ENCODE data around the gene PCDHGA1.
"Not testable (repeated sequence)": the region's sequence is repeated elsewhere in the genome, so short reads cannot be mapped to it uniquely, and the experiment has no call there.

PCDHGA1 gene

GRCh38 chr5:141338538-141339306 lies 8.4 kb downstream of the PCDHGA1 start, which contains the start of gene PCDHGA2:
TSS of gene PCDHGA2 (plus strand) at chr5:141338760.
- TF ChIP-seq, protein P1, sequence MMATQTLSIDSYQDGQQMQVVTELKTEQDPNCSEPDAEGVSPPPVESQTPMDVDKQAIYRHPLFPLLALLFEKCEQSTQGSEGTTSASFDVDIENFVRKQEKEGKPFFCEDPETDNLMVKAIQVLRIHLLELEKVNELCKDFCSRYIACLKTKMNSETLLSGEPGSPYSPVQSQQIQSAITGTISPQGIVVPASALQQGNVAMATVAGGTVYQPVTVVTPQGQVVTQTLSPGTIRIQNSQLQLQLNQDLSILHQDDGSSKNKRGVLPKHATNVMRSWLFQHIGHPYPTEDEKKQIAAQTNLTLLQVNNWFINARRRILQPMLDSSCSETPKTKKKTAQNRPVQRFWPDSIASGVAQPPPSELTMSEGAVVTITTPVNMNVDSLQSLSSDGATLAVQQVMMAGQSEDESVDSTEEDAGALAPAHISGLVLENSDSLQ (IDR thresholded peaks at IDR 0.05): no peak
- TF ChIP-seq HDGF (IDR thresholded peaks at IDR 0.05; ENCODE audit: borderline replicate concordance) (no peak), BHLHE40 (IDR thresholded peaks at IDR 0.05; ENCODE audit: borderline replicate concordance) (no peak), FOXA1 (IDR thresholded peaks at IDR 0.05) (no peak), NFRKB (IDR thresholded peaks at IDR 0.05) (no peak), ELF4 (IDR thresholded peaks at IDR 0.05) (no peak), FOXM1 (IDR thresholded peaks at IDR 0.05; ENCODE audit: borderline replicate concordance) (no peak), CTBP1 (IDR thresholded peaks at IDR 0.05; ENCODE audit: borderline replicate concordance) (no peak), L3MBTL2 (conservative IDR thresholded peaks at IDR 0.05) (no peak), LEF1 (IDR thresholded peaks at IDR 0.05; ENCODE audit: borderline replicate concordance) (no peak), SP1 (IDR thresholded peaks at IDR 0.05) (no peak), SUZ12 (IDR thresholded peaks at IDR 0.05) (no peak)
- DNase-seq (ENCODE audit: extremely low spot score): peak; percentile 20
- ChIA-PET POLR2A (interaction anchor here (2.1 kb wide), 1 partner anchor 18 kb away, joined by 7 read pairs; the partner anchor contains the start of gene TAF7), CTCF (interaction anchor here (1.0 to 1.5 kb wide), 3 partner anchors 8 to 219 kb away, joined by 3 to 5 read pairs (median 4); partner anchors contain the start of genes PCDHGA1 and PCDHGA11)

- CTCF ChIA-PET; DNase-seq (ENCODE audit: extremely low spot score); POLR2A ChIA-PET: not testable (repeated sequence)
Measured at GRCh38 chr5:141340781-141341354, 10.6 kb downstream of the PCDHGA1 start.

GRCh38 chr5:141342773-141343172 lies 12.5 kb downstream of the PCDHGA1 start:
- ChIA-PET CTCF (interaction anchor here (1.3 kb wide), 1 partner anchor 13 kb away, joined by 3 read pairs; no protein-coding TSS in a partner anchor), POLR2A (interaction anchor here (2.1 kb wide), 1 partner anchor 22 kb away, joined by 7 read pairs; the partner anchor contains the start of gene TAF7)
- no peak for DNase-seq (ENCODE audit: extremely low spot score)
- no peak for TF ChIP-seq HDGF (IDR thresholded peaks at IDR 0.05; ENCODE audit: borderline replicate concordance)
- no peak for TF ChIP-seq FOXM1 (IDR thresholded peaks at IDR 0.05; ENCODE audit: borderline replicate concordance)
- TF ChIP-seq SUZ12 (IDR thresholded peaks at IDR 0.05): no peak
- TF ChIP-seq, protein P1 (IDR thresholded peaks at IDR 0.05): no peak
- no peak for TF ChIP-seq ARNT (IDR thresholded peaks at IDR 0.05)
- no peak for TF ChIP-seq NFRKB (IDR thresholded peaks at IDR 0.05)
- TF ChIP-seq L3MBTL2 (conservative IDR thresholded peaks at IDR 0.05): no peak
- no peak for TF ChIP-seq CTBP1 (IDR thresholded peaks at IDR 0.05; ENCODE audit: borderline replicate concordance)
- TF ChIP-seq FOXA1 (IDR thresholded peaks at IDR 0.05): no peak
- TF ChIP-seq LEF1 (IDR thresholded peaks at IDR 0.05; ENCODE audit: borderline replicate concordance): no peak
- no peak for TF ChIP-seq SP1 (IDR thresholded peaks at IDR 0.05)

DNA sequence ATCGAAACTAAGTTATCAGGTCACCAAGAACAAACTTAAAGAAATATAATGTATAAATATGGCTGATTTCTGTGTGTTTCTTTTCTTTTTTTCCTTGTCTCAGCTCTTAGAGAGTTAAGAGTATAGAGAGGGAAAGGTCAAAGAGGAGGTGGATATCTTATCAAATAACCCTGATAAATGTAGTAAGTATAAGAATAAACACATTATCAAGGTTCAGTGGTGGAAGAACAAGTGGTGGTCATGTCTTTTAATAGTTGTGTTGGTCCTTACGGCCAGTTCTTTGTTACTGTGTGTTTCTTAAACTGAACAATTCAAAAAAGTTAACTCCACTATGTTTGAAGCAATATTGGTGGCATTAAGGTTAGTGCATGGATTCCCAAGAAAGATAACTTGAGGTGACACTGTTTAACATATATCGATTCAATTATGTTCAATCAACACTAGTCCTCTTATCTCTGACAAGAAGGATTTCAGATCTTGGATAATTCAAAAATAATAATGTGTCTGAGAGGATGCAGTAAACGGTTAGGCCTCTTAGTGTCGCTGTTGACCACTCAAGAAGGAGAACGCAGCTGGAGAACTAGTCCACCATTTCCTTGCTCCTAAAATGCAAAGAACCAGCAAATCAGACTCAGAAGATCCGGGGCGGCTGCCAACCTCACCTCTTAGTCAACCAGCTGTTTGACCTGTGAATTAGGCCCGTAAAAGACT lies 13.1 kb downstream of the PCDHGA1 start, which contains the start of gene PCDHGA3:
Gene PCDHGA3, plus strand, starts transcription at position 588 of the 711 bp plus-strand sequence. CDS start 205 bp downstream, outside the sequence.
- no peak for TF ChIP-seq NFRKB (IDR thresholded peaks at IDR 0.05)
- TF ChIP-seq FOXM1 (IDR thresholded peaks at IDR 0.05; ENCODE audit: borderline replicate concordance): no peak
- no peak for TF ChIP-seq BHLHE40 (IDR thresholded peaks at IDR 0.05; ENCODE audit: borderline replicate concordance)
- TF ChIP-seq ZNF384 (IDR thresholded peaks at IDR 0.05): no peak
- ChIA-PET POLR2A (interaction anchor here (0.9 to 2.1 kb wide), 2 partner anchors 23 kb away, joined by 3 to 7 read pairs; partner anchors contain the start of gene TAF7), CTCF (interaction anchor here (0.8 to 1.3 kb wide), 2 partner anchors 8 to 12 kb away, joined by 3 read pairs; no protein-coding TSS in a partner anchor)
- no peak for DNase-seq (ENCODE audit: extremely low spot score)

- DNase-seq (ENCODE audit: extremely low spot score): no peak
- ChIA-PET POLR2A (interaction anchor here (0.9 kb wide), 1 partner anchor 23 kb away, joined by 3 read pairs; the partner anchor contains the start of gene TAF7), CTCF (interaction anchor here (0.6 to 1.3 kb wide), 3 partner anchors 9 to 121 kb away, joined by 3 to 5 read pairs (median 3); partner anchors contain the start of gene PCDHB14)
Measured at GRCh38 chr5:141343953-141344463, 13.7 kb downstream of the PCDHGA1 start.

DNA sequence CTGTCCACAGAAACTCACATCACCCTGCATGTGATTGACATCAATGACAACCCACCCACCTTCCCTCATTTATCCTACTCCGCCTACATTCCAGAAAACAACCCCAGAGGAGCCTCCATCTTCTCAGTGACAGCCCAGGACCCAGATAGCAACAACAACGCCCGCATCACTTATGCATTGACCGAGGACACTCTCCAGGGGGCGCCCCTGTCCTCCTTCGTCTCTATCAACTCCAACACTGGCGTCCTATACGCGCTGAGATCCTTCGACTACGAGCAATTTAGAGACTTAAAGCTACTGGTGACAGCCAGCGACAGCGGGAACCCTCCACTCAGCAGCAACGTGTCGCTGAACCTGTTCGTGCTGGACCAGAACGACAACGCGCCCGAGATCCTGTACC lies 15.0 kb downstream of the PCDHGA1 start:
- ChIA-PET CTCF (no interaction called here), POLR2A (no interaction called here)

More at GRCh38 chr5:141343953-141344463, 13.7 kb downstream of the PCDHGA1 start:
- TF ChIP-seq NFRKB (IDR thresholded peaks at IDR 0.05) (no peak), FOXK2 (IDR thresholded peaks at IDR 0.05) (no peak), TARDBP (IDR thresholded peaks at IDR 0.05) (no peak), SUZ12 (IDR thresholded peaks at IDR 0.05) (no peak), CTBP1 (IDR thresholded peaks at IDR 0.05; ENCODE audit: borderline replicate concordance) (no peak), FOXM1 (IDR thresholded peaks at IDR 0.05; ENCODE audit: borderline replicate concordance) (no peak), HDGF (IDR thresholded peaks at IDR 0.05; ENCODE audit: borderline replicate concordance) (no peak), SP1 (IDR thresholded peaks at IDR 0.05) (no peak), ELF4 (IDR thresholded peaks at IDR 0.05) (no peak), LEF1 (IDR thresholded peaks at IDR 0.05; ENCODE audit: borderline replicate concordance) (no peak), ARNT (IDR thresholded peaks at IDR 0.05) (no peak), FOXA1 (IDR thresholded peaks at IDR 0.05) (no peak)

DNA sequence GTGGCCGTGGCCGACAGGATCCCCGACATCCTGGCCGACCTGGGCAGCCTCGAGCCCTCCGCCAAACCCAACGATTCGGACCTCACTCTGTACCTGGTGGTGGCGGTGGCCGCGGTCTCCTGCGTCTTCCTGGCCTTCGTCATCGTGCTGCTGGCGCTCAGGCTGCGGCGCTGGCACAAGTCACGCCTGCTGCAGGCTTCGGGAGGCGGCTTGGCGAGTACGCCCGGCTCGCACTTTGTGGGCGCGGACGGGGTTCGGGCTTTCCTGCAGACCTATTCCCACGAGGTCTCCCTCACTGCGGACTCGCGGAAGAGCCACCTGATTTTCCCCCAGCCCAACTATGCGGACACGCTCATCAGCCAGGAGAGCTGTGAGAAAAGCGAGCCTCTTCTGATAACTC lies 15.7 kb downstream of the PCDHGA1 start:
- POLR2A ChIA-PET; CTCF ChIA-PET; DNase-seq (ENCODE audit: extremely low spot score): not testable (repeated sequence)

More for the DNA sequence above, 15.0 kb downstream of the PCDHGA1 start:
- DNase-seq (ENCODE audit: extremely low spot score): no peak
- no peak for TF ChIP-seq L3MBTL2 (conservative IDR thresholded peaks at IDR 0.05)
- no peak for TF ChIP-seq ZNF384 (IDR thresholded peaks at IDR 0.05)
- TF ChIP-seq, protein P1 (IDR thresholded peaks at IDR 0.05): no peak
- no peak for TF ChIP-seq NFRKB (IDR thresholded peaks at IDR 0.05)
- TF ChIP-seq SUZ12 (IDR thresholded peaks at IDR 0.05): no peak
- no peak for TF ChIP-seq BHLHE40 (IDR thresholded peaks at IDR 0.05; ENCODE audit: borderline replicate concordance)
- no peak for TF ChIP-seq FOXK2 (IDR thresholded peaks at IDR 0.05)
- TF ChIP-seq SP1 (IDR thresholded peaks at IDR 0.05): no peak
- TF ChIP-seq FOXA1 (IDR thresholded peaks at IDR 0.05): no peak
- TF ChIP-seq FOXM1 (IDR thresholded peaks at IDR 0.05; ENCODE audit: borderline replicate concordance): no peak
- no peak for TF ChIP-seq HDGF (IDR thresholded peaks at IDR 0.05; ENCODE audit: borderline replicate concordance)
- TF ChIP-seq LEF1 (IDR thresholded peaks at IDR 0.05; ENCODE audit: borderline replicate concordance): no peak
- no peak for TF ChIP-seq CTBP1 (IDR thresholded peaks at IDR 0.05; ENCODE audit: borderline replicate concordance)
- TF ChIP-seq ARNT (IDR thresholded peaks at IDR 0.05): no peak

Measured in HEK293T (cell line).